Activated naive CD8-positive, alpha-beta T cell treated with anti-CD3 and anti-CD28 coated beads, Interleukin-2, amount 10 ng/mL, durations not matched to agents 7 days and 5 days (primary cell): Measurements from ENCODE around the gene BANF1. TPM values are rescaled to one million over a fixed set of nuclear protein-coding genes. Genes with fewer than 3 reads are reported as not detected.
"Not testable (repeated sequence)": the region's sequence is repeated elsewhere in the genome, so short reads cannot be mapped to it uniquely, and the experiment has no call there.

Experiments
- ATAC-seq: fragments of 150-1000 bp; cut with Tn5 transposase; one replicate; pipeline ENCODE4 v1.10.0; 2021; ENCODE audit warnings: low read depth, moderate library complexity
- POLR2A ChIA-PET: fragments of 350-600 bp; sonication (Branson Sonifier 250); formaldehyde crosslinking; loops from one replicate; lab custom pipeline; 2021; ENCODE audit warnings: antibody characterized with exemption; lab: Charles Lee
- DNase-seq: peaks from one replicate; pipeline ENCODE4 v3.0.0; 2021
- H3K27ac Mint-ChIP-seq: one replicate; pipeline ENCODE4 v1.8.0; 2022; ENCODE audit warnings: mild to moderate bottlenecking, mixed read lengths
- H3K27me3 Mint-ChIP-seq: one replicate; pipeline ENCODE4 v1.8.0; 2022; ENCODE audit warnings: mild to moderate bottlenecking, moderate library complexity, mixed read lengths
- H3K36me3 Mint-ChIP-seq: one replicate; pipeline ENCODE4 v1.8.0; 2021; ENCODE audit warnings: mild to moderate bottlenecking, mixed read lengths
- H3K4me1 Mint-ChIP-seq: one replicate; pipeline ENCODE4 v1.8.0; 2021; ENCODE audit warnings: mixed read lengths
- H3K4me3 Mint-ChIP-seq: one replicate; pipeline ENCODE4 v1.8.0; 2022; ENCODE audit warnings: mild to moderate bottlenecking, moderate library complexity, mixed read lengths
- H3K9me3 Mint-ChIP-seq: one replicate; pipeline ENCODE4 v1.8.0; 2021; ENCODE audit warnings: mixed read lengths
- total RNA-seq, 2 experiments: library from RNA; stranded (reverse); gene quantifications; one replicate each; pipeline ENCODE4 v1.2.3, GENCODE V29; 2021

The BANF1 gene
- total RNA-seq, 2 experiments from 2014 or later = 183 to 187 TPM

- DNase-seq (no peak), ATAC-seq (no peak)
- POLR2A ChIA-PET = no interaction called here
- H3K36me3 Mint-ChIP-seq = no peaks in the 10 kb centered on the region
- H3K9me3 Mint-ChIP-seq = no peaks in the 10 kb centered on the region
- no peak overlapping the region for H3K27ac Mint-ChIP-seq
- peaks cover 10% of the 10 kb centered on the region for H3K27me3 Mint-ChIP-seq
- H3K4me3 Mint-ChIP-seq = no peak overlapping the region
- H3K4me1 Mint-ChIP-seq = peaks cover 3% of the 10 kb centered on the region
These were observed 15.0 kb downstream of the BANF1 start for GRCh38 chr11:66017321-66017720.

DNA sequence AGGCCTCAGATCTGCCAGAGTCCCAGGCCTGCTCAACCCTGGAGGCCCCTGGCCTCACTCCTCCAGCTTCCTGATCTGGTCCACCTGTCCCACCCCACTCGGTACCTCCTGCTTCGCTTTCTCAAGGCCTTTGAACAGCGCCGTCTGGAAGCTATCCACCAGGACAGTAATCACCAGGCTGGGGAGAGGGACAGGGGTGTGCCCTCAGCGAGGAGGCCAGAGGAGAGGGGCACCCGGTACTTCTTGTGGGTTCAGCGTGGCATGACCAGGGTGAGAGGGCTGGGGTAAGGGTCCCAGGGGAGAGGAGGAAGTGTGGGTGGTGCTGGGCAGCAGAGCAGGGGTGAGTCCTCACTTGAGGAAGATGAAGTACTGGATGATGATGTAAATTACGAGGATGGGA is 17.9 kb downstream of the BANF1 start:
- DNase-seq = no peak
- peaks cover 5% of the 10 kb centered on the region for H3K27me3 Mint-ChIP-seq
- H3K4me3 Mint-ChIP-seq = no peak overlapping the region
- POLR2A ChIA-PET = no interaction called here
- H3K27ac Mint-ChIP-seq = no peak overlapping the region
- no peak for ATAC-seq
- no peaks in the 10 kb centered on the region for H3K9me3 Mint-ChIP-seq
- H3K4me1 Mint-ChIP-seq = peaks cover 8% of the 10 kb centered on the region
- H3K36me3 Mint-ChIP-seq = no peaks in the 10 kb centered on the region

GRCh38 chr11:66020618-66021357 is 18.5 kb downstream of the BANF1 start:
- POLR2A ChIA-PET = no interaction called here
- DNase-seq (no peak), ATAC-seq (peak; percentile 14)
- H3K27ac Mint-ChIP-seq = peak overlapping the region; percentile 20
- peaks cover 8% of the 10 kb centered on the region for H3K4me1 Mint-ChIP-seq
- H3K9me3 Mint-ChIP-seq = no peaks in the 10 kb centered on the region
- H3K36me3 Mint-ChIP-seq = no peaks in the 10 kb centered on the region
- H3K27me3 Mint-ChIP-seq = peaks cover 5% of the 10 kb centered on the region
- H3K4me3 Mint-ChIP-seq = no peak overlapping the region

- peaks cover 5% of the 10 kb centered on the region for H3K27me3 Mint-ChIP-seq
- peak; percentile 91 for DNase-seq
- peak overlapping the region; percentile 55 for H3K4me3 Mint-ChIP-seq
- peak; percentile 89 for ATAC-seq
- H3K4me1 Mint-ChIP-seq = peaks cover 8% of the 10 kb centered on the region
- no peaks in the 10 kb centered on the region for H3K36me3 Mint-ChIP-seq
- POLR2A ChIA-PET = interaction anchor here (0.6 to 1.8 kb wide), 4 partner anchors 20 to 325 kb away, joined by 3 to 6 read pairs (median 5); partner anchors contain the start of genes BANF1 and SF3B2
- H3K27ac Mint-ChIP-seq = peak overlapping the region; percentile 24
- H3K9me3 Mint-ChIP-seq = no peaks in the 10 kb centered on the region
These were observed 20.3 kb downstream of the BANF1 start for GRCh38 chr11:66022401-66023185.

GRCh38 chr11:66023186-66023440 is 20.8 kb downstream of the BANF1 start:
- not testable (repeated sequence) for H3K4me3 Mint-ChIP-seq, H3K9me3 Mint-ChIP-seq, DNase-seq, H3K27ac Mint-ChIP-seq, H3K36me3 Mint-ChIP-seq, ATAC-seq, H3K4me1 Mint-ChIP-seq, H3K27me3 Mint-ChIP-seq
- POLR2A ChIA-PET = interaction anchor here (0.8 to 1.8 kb wide), 2 partner anchors 29 to 312 kb away, joined by 3 to 5 read pairs; partner anchors contain the start of gene SF3B2

GRCh38 chr11:66026017-66026529 is 23.8 kb downstream of the BANF1 start, which contains the start of gene CATSPER1:
Gene CATSPER1 (minus strand): TSS chr11:66026479. CDS start chr11:66026379, 100 bp downstream.
- POLR2A ChIA-PET = no interaction called here
- no peak within 1 kb of the TSS for H3K27ac Mint-ChIP-seq
- DNase-seq (no peak), ATAC-seq (no peak)
- peaks cover 11% of the 10 kb centered on the region for H3K27me3 Mint-ChIP-seq
- H3K4me3 Mint-ChIP-seq = no peak within 1 kb of the TSS
- H3K9me3 Mint-ChIP-seq = no peaks in the 10 kb centered on the region
- no peaks in the 10 kb centered on the region for H3K36me3 Mint-ChIP-seq
- peaks cover 6% of the 10 kb centered on the region for H3K4me1 Mint-ChIP-seq

- POLR2A ChIA-PET = no interaction called here
These were observed 30.8 kb downstream of the BANF1 start for GRCh38 chr11:66032957-66033735.

DNA sequence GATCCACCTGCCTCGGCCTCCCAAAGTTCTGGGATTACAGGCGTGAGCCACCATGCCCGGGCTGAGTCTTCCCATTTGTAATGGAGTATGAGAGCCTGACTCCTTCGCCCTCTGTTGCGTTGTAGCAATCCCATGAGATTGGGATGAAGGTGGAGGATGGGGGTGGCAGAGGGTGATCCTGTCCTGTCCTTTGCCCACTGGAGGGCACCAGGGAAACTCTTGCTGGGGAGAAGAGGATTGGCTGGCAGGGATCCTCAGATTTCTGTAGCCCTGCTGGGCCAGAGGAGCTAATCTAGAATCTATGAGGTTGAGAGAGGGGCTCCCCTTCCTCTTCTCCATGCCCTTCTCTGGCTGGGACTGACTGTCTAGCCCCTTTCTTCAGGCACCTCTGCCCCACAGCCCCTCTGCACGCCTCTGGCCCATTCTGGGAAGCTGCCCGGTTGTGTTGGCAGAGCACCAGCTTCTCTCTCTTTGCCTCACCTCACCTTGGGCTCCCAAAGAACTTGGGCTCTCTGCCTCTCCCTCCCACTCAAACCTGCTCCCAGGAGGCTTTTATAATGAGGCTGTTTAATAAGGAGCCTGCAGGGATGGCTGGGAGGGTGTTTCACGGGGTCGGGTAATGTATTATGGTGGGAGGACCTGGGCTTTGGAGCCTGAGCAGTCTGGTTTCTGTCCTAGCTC is 33.5 kb downstream of the BANF1 start:
- Mint-ChIP-seq H3K4me1 (no peaks in the 10 kb centered on the region), H3K27ac (no peak overlapping the region), H3K36me3 (no peaks in the 10 kb centered on the region), H3K4me3 (no peak overlapping the region), H3K9me3 (no peaks in the 10 kb centered on the region), H3K27me3 (peaks cover 11% of the 10 kb centered on the region)
- no peak for ATAC-seq
- POLR2A ChIA-PET = interaction anchor here (0.6 kb wide), 1 partner anchor 325 kb away, joined by 4 read pairs; no protein-coding TSS in a partner anchor
- DNase-seq = no peak

More at GRCh38 chr11:66032957-66033735, 30.8 kb downstream of the BANF1 start:
- Mint-ChIP-seq H3K27me3 (peaks cover 6% of the 10 kb centered on the region), H3K4me1 (no peaks in the 10 kb centered on the region), H3K36me3 (no peaks in the 10 kb centered on the region), H3K9me3 (no peaks in the 10 kb centered on the region), H3K27ac (no peak overlapping the region), H3K4me3 (no peak overlapping the region)
- ATAC-seq (no peak), DNase-seq (no peak)

- DNase-seq (no peak), ATAC-seq (no peak)
- H3K4me3 Mint-ChIP-seq = no peak overlapping the region
- H3K9me3 Mint-ChIP-seq = no peaks in the 10 kb centered on the region
- H3K27ac Mint-ChIP-seq = no peak overlapping the region
- POLR2A ChIA-PET = no interaction called here
- peaks cover 14% of the 10 kb centered on the region for H3K27me3 Mint-ChIP-seq
- H3K4me1 Mint-ChIP-seq = no peaks in the 10 kb centered on the region
- H3K36me3 Mint-ChIP-seq = no peaks in the 10 kb centered on the region
These were observed 34.0 kb downstream of the BANF1 start for GRCh38 chr11:66036334-66036710.

- Mint-ChIP-seq H3K9me3 (no peaks in the 10 kb centered on the region), H3K36me3 (no peaks in the 10 kb centered on the region), H3K4me1 (no peaks in the 10 kb centered on the region), H3K4me3 (no peak overlapping the region), H3K27ac (no peak overlapping the region), H3K27me3 (peaks cover 17% of the 10 kb centered on the region)
- DNase-seq (no peak), ATAC-seq (no peak)
- POLR2A ChIA-PET = no interaction called here
These were observed 35.0 kb downstream of the BANF1 start for GRCh38 chr11:66037327-66037726.

DNA sequence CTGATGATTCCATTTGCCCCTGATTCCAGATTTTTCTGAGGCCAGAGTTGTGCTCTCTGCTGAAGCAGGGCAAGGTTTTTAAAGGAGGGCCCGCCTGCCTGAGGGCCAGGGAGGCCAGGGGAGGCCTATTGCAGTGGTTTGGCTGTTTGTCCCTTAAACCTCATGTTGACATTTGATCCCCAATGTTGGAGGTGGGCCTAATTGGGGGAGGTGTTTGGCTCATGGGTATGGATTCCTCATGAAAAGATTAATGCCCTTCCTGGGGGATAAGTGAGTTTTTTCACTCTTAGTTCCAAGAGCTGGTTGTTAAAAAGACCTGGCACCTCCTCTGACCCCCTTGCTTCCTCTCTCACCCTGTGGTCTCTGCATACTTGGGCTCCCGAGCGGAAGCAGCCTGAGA is 37.5 kb downstream of the BANF1 start:
- Mint-ChIP-seq H3K4me1 (peaks cover 3% of the 10 kb centered on the region), H3K27ac (no peak overlapping the region), H3K4me3 (no peak overlapping the region), H3K36me3 (no peaks in the 10 kb centered on the region), H3K27me3 (peaks cover 15% of the 10 kb centered on the region), H3K9me3 (no peaks in the 10 kb centered on the region)
- no peak for ATAC-seq
- DNase-seq = no peak
- POLR2A ChIA-PET = no interaction called here

DNA sequence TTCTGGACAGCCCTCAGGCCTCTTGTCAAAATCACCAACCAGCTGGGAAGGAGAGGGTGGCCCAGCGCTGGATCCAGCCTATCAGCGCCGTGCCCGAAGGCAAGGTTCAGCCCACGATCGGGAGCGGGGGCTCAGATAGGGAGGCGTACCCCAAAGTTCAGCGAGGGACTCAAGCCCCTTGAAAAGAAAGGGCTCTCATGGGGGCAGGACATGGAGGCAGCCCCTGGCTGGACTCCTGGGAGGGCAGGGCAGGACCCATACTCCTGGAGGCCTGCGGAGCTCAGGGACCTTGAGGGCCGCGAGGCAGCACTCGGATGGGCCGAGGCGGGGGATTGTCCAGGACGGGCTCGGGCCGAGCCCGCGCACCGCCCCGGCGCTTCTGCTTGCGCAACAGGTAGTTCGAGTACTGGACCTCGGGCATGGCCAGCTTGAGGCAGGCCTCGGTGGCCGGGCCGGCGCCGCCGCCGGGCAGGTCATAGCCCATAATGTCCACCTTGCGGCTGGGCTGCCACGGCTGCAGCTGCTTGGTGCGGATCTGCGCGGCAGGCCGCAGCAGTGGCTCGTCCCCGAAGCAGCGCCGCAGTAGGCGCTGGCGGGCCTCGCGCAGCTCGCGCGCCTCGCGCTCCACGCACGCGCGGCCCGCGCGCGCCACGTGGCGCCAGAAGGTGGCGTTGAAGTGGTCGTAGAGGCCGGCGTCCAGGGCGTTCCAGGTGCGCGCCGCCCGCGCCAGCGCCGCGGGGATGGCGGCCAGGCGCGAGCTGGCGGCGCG is 40.1 kb downstream of the BANF1 start:
- no peaks in the 10 kb centered on the region for H3K9me3 Mint-ChIP-seq
- POLR2A ChIA-PET = no interaction called here
- DNase-seq = no peak
- ATAC-seq = no peak
- H3K4me3 Mint-ChIP-seq = no peak overlapping the region
- H3K27ac Mint-ChIP-seq = no peak overlapping the region
- peaks cover 6% of the 10 kb centered on the region for H3K4me1 Mint-ChIP-seq
- H3K27me3 Mint-ChIP-seq = peaks cover 16% of the 10 kb centered on the region
- no peaks in the 10 kb centered on the region for H3K36me3 Mint-ChIP-seq
